Mesodermal cell (in vitro differentiated cells): Measurements from ENCODE around the gene DEXI.
"Not testable (repeated sequence)": the region's sequence is repeated elsewhere in the genome, so short reads cannot be mapped to it uniquely, and the experiment has no call there.

Experiments used
- H3K27ac ChIP-seq: 2 replicates; pipeline ENCODE4 v1.7.0; 2013; ENCODE audit warnings: mild to moderate bottlenecking, low read depth, low read length, moderate library complexity; ENCODE audit not compliant: severe bottlenecking
- H3K36me3 ChIP-seq: 2 replicates; pipeline ENCODE4 v1.7.1; 2013; ENCODE audit warnings: mild to moderate bottlenecking, low read length, moderate library complexity; ENCODE audit not compliant: control insufficient read depth, insufficient read depth
- H3K4me1 ChIP-seq: one replicate; pipeline ENCODE4 v1.7.1; 2013; ENCODE audit warnings: mild to moderate bottlenecking, low read length; ENCODE audit not compliant: insufficient read depth, control insufficient read depth, poor library complexity, severe bottlenecking
- H3K4me3 ChIP-seq: 2 replicates; pipeline ENCODE4 v1.7.0; 2013; ENCODE audit warnings: low read length, control low read depth, mild to moderate bottlenecking; ENCODE audit not compliant: insufficient read depth, poor library complexity, severe bottlenecking; ENCODE audit errors: extremely low read depth
- H3K9me3 ChIP-seq: 2 replicates; pipeline ENCODE4 v1.7.1; 2013; ENCODE audit warnings: mild to moderate bottlenecking, low read length, moderate library complexity; ENCODE audit not compliant: control insufficient read depth
- WGBS, 2 experiments: methylation state at CpG; one replicate each; pipeline ENCODE4 v1.1.5; 2013; ENCODE audit warnings: missing lambda C conversion rate in 2 of 2; ENCODE audit not compliant: insufficient coverage in 2 of 2; 5-methylcytosine and 5-hydroxymethylcytosine counted together

Gene DEXI

GRCh38 chr16:10925285-10925684 is 17.0 kb downstream of the DEXI start:
- not testable (repeated sequence) for H3K27ac ChIP-seq, H3K4me3 ChIP-seq, H3K9me3 ChIP-seq, H3K4me1 ChIP-seq
- WGBS, 2 experiments: 84 to 100% methylated on average over 3 of the region's 3 CpGs
- peaks cover 36% of the 10 kb centered on the region for H3K36me3 ChIP-seq

- H3K4me3 ChIP-seq: no peak overlapping the region
Observed at GRCh38 chr16:10923650-10924214, 18.5 kb downstream of the DEXI start.

GRCh38 chr16:10923146-10923649 is 19.1 kb downstream of the DEXI start:
- Histone ChIP-seq H3K9me3 (no peaks in the 10 kb centered on the region), H3K27ac (no peak overlapping the region), H3K4me1 (no peaks in the 10 kb centered on the region), H3K4me3 (no peak overlapping the region), H3K36me3 (peaks cover 34% of the 10 kb centered on the region)
- WGBS, 2 experiments: 86 to 95% methylated on average over 8 of the region's 10 CpGs

More at GRCh38 chr16:10923650-10924214, 18.5 kb downstream of the DEXI start:
- peaks cover 36% of the 10 kb centered on the region for H3K36me3 ChIP-seq
- WGBS, 2 experiments: 92 to 94% methylated on average over 12 to 14 of the region's 14 CpGs
- H3K9me3 ChIP-seq: no peaks in the 10 kb centered on the region
- H3K27ac ChIP-seq: no peak overlapping the region
- H3K4me1 ChIP-seq: no peaks in the 10 kb centered on the region

- 92 to 95% methylated on average over 8 to 9 of the region's 14 CpGs for WGBS, 2 experiments
- Histone ChIP-seq H3K4me3 (no peak overlapping the region), H3K36me3 (peaks cover 27% of the 10 kb centered on the region), H3K27ac (no peak overlapping the region), H3K9me3 (no peaks in the 10 kb centered on the region), H3K4me1 (no peaks in the 10 kb centered on the region)
Observed at GRCh38 chr16:10922328-10923145, 19.7 kb downstream of the DEXI start.

- no peak overlapping the region for H3K4me3 ChIP-seq
- H3K9me3 ChIP-seq: no peaks in the 10 kb centered on the region
- no peak overlapping the region for H3K27ac ChIP-seq
- H3K36me3 ChIP-seq: peaks cover 19% of the 10 kb centered on the region
- 90 to 100% methylated on average over 1 to 9 of the region's 10 CpGs for WGBS, 2 experiments
- no peaks in the 10 kb centered on the region for H3K4me1 ChIP-seq
Observed at GRCh38 chr16:10921536-10922327, 20.5 kb downstream of the DEXI start.

GRCh38 chr16:10920726-10921427 is 21.4 kb downstream of the DEXI start:
- WGBS, 2 experiments: 88 to 92% methylated on average over 14 of the region's 15 CpGs
- H3K4me1 ChIP-seq: no peaks in the 10 kb centered on the region
- no peak overlapping the region for H3K27ac ChIP-seq
- H3K9me3 ChIP-seq: no peaks in the 10 kb centered on the region
- H3K36me3 ChIP-seq: peaks cover 11% of the 10 kb centered on the region
- no peak overlapping the region for H3K4me3 ChIP-seq

- 24 to 50% methylated on average over 2 of the region's 7 CpGs for WGBS, 2 experiments
- Histone ChIP-seq H3K27ac (no peak overlapping the region), H3K36me3 (no peaks in the 10 kb centered on the region), H3K9me3 (no peaks in the 10 kb centered on the region), H3K4me3 (no peak overlapping the region), H3K4me1 (no peaks in the 10 kb centered on the region)
Observed at GRCh38 chr16:10919003-10919351, 23.3 kb downstream of the DEXI start.

- Histone ChIP-seq H3K4me3 (no peak overlapping the region), H3K27ac (no peak overlapping the region), H3K4me1 (no peaks in the 10 kb centered on the region), H3K9me3 (no peaks in the 10 kb centered on the region), H3K36me3 (no peaks in the 10 kb centered on the region)
- WGBS, 2 experiments: 60 to 61% methylated on average over 20 to 21 of the region's 21 CpGs
Observed at GRCh38 chr16:10918294-10919002, 23.8 kb downstream of the DEXI start.

- WGBS, 2 experiments: 46 to 58% methylated on average over 2 to 3 of the region's 3 CpGs
Observed at GRCh38 chr16:10916534-10916933, 25.7 kb downstream of the DEXI start.

GRCh38 chr16:10911267-10911666 is 31.0 kb downstream of the DEXI start:
- Histone ChIP-seq H3K36me3 (no peaks in the 10 kb centered on the region), H3K4me3 (no peak overlapping the region), H3K9me3 (no peaks in the 10 kb centered on the region), H3K4me1 (no peaks in the 10 kb centered on the region), H3K27ac (no peak overlapping the region)

More at GRCh38 chr16:10916534-10916933, 25.7 kb downstream of the DEXI start:
- Histone ChIP-seq H3K9me3 (no peaks in the 10 kb centered on the region), H3K27ac (no peak overlapping the region), H3K36me3 (no peaks in the 10 kb centered on the region), H3K4me1 (no peaks in the 10 kb centered on the region), H3K4me3 (no peak overlapping the region)
